Cardiac fibroblast (primary cell): ENCODE data around the gene TSTD1.

Source experiments
- DNase-seq, 2 donors: peaks; one replicate each; pipeline versions ENCODE4 v3.0.0 to v3.0.0-alpha.2; 2010; ENCODE audit warnings: low read depth in 2 of 2
- H3K4me3 ChIP-seq, 2 donors: replicated peaks in 1 of 2; 1 replicate in 1 of 2; 2 replicates in 1 of 2; pipeline ENCODE4 v1.5.1; 2011; ENCODE audit warnings: low read depth in 2 of 2, low read length in 2 of 2, mild to moderate bottlenecking in 2 of 2, moderate library complexity in 1 of 2
- TF ChIP-seq, protein P1 (sequence below): IDR thresholded peaks from one replicate; pipeline ENCODE4 v1.5.1; 2011; ENCODE audit warnings: low read depth, mild to moderate bottlenecking, low read length, inconsistent platforms

TSTD1 gene

DNA sequence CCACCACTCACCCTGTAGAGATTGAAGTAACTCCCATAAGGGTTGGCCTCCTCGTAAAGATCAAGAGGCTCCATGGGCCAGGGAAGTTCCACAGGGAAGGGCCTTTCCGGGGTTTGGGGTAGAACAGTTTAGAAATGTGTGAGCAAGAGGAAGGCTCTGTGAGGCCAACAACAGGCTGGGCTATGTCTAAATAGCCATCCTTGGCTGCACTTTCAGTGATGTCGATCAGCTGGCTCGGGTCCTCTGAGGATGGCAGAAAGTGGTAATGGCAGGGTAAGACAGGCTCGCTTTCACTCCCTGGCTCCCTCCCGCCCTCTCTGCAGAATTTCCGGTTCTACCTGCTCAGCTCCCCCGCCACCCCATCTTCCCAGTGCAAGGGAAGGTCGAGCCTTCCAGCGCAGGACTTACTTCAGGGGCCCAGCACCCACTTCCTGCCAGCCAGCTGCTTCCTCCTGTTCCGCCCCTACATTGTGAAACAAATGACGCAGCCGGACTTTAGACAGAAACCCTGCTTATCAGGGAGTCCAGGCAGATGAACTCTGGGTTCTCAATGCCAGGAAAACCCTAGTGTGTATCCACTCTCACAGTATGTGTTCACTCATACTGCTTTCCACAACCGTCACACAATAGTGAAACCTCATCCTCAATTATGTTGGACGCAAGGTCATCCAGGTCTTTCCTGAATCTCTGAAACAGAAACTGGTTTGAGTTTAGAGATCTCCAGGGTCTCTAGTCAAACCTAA is 25.1 kb downstream of the TSTD1 start:
- TF ChIP-seq, protein P1, sequence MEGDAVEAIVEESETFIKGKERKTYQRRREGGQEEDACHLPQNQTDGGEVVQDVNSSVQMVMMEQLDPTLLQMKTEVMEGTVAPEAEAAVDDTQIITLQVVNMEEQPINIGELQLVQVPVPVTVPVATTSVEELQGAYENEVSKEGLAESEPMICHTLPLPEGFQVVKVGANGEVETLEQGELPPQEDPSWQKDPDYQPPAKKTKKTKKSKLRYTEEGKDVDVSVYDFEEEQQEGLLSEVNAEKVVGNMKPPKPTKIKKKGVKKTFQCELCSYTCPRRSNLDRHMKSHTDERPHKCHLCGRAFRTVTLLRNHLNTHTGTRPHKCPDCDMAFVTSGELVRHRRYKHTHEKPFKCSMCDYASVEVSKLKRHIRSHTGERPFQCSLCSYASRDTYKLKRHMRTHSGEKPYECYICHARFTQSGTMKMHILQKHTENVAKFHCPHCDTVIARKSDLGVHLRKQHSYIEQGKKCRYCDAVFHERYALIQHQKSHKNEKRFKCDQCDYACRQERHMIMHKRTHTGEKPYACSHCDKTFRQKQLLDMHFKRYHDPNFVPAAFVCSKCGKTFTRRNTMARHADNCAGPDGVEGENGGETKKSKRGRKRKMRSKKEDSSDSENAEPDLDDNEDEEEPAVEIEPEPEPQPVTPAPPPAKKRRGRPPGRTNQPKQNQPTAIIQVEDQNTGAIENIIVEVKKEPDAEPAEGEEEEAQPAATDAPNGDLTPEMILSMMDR: no peak
- DNase-seq: peak; percentile 92 to 98
- peak overlapping the region in 1 of 2 donors; percentile 27 for H3K4me3 ChIP-seq

DNA sequence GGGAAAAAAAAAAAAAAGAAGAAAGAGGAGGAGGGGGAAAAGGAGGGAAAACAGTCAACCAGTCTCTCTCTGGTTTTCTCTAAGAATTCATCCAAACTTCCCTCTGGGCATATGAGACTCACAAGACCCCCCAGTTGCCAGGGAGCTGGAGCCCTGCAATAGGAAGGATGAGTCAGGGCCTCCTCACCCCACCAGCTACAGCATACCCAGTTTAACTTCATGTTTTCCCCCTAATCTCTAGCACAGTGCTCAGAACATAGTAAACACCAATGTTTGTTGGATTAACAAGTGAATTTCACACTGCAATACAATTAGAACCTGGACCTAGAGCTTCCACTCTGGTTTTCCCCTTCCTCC is 25.7 kb downstream of the TSTD1 start:
- no peak overlapping the region for H3K4me3 ChIP-seq
- peak; percentile 40 to 64 for DNase-seq
- TF ChIP-seq, protein P1: no peak

DNA sequence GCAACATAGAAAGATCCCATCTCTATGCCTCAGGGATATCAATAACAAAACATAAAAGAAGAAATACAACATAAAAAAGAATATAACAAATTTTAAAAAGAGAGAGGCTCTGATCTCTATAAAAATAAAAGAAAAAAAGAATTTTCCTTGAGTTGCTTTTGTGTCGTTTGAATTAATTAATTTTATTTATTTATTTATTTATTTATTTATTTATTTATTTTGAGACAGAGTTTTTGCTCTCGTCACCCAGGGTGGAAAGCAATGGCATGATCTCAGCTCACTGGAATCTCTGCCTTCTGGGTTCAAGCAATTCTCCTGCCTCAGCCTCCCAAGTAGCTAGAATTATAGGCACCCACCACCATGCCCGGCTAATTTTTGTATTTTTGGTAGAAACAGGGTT is 26.3 kb downstream of the TSTD1 start:
- no peak for DNase-seq
- TF ChIP-seq, protein P1: no peak
- H3K4me3 ChIP-seq: no peak overlapping the region

DNA sequence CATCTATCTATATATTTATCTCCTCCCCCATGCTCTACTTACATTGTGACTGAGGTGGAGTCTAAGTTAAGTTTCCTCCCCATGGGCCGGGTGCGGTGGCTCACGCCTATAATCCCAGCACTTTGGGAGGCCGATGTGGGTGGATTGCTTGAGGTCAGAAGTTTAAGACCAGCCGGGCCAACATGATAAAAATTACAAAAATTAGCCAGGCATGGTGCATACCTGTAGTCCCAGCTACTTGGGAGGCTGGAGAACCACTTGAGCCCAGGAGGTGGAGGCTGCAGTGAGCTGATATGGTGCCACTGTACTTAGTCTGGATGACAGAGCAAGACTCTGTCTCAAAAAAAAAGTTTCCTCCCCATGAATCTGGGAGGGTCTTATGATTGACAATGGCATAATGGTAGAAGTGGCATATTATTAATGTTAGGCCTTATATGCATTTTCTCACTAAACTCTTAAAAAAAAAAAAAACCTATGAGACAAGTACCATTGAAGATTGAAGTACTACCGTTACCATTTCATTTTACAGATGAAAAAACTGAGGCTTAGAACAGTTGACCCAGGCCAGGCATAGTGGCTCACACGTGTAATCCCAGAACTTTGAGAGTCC is 29.1 kb downstream of the TSTD1 start:
- no peak for DNase-seq
- no peak overlapping the region for H3K4me3 ChIP-seq
- TF ChIP-seq, protein P1: no peak

DNA sequence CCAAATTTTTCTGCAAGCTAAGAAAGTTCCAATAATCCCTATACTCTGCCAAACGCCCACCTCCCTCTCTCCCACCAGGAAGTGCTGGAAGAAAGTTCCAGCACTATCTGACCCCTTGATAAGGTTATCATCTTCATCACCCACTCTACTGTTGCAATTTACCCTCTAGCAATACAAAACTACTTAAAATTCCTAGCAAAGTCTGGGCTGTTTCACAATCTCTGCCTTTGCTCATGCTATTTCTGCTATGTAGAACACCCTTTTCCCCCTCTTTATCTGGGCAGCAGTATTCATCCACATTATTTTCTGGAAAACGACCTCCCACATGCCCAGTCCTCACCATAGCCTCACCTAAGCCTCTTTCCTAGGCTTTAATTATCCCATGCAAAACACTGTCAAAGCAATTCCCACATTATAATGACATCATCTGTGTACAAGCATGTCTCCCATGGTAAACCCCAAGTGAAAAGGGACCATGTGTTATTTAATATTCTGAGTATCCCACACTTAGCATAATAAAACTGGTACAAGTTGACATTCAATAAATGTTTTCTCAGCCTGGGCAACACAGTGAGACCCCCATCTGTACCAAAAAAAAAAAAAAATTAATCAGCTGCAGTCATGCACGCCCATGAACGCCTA is 29.8 kb downstream of the TSTD1 start:
- no peak overlapping the region for H3K4me3 ChIP-seq
- TF ChIP-seq, protein P1: no peak
- DNase-seq: peak; percentile 22 to 79

DNA sequence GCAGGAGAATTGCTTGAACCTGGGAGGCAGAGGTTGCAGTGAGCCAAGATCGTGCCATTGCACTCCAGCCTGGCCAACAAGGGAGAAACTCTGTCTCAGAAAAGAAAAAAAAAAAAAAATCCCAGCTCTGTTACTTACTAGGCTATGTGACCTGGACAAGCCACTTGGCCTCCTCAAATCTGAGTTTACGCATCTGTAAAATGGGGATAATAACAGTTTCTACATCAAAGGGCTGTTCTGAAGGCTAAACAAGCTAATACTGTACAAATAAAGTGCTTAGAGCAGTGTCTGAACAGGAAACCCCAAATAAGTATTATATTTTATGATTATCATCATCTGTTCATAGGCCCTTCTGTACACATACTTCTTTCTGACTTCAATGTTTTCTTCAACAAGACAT is 31.4 kb downstream of the TSTD1 start:
- TF ChIP-seq, protein P1: no peak
- H3K4me3 ChIP-seq: no peak overlapping the region
- DNase-seq: no peak
